Measurements from ENCODE around the gene CSTF3.
"Not testable (repeated sequence)": the region's sequence is repeated elsewhere in the genome, so short reads cannot be mapped to it uniquely, and the experiment has no call there.

Gene CSTF3

DNA sequence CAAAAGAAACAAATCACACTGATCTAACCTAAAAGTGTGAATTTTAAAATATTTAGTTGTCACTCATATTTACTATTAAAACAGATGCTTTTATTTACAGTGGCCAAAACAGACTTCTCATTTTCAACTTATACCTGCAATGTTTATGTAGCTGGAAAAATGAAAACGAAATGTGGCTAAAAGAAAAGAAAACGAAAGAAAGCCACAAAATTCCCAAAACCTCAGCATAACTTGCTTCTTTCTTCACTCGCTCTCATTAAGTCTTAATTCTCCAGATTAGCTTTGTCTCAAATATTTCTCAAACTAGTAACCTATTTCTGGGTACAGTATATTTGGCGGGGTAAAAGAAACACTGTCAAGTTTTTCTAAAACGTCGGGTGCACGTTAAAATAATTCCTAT lies 693 bp downstream of the CSTF3 start:
- Histone ChIP-seq H3K4me1 (ENCODE audit: control insufficient read depth in 5 of 5, insufficient read depth in 5 of 5, low read length in 5 of 5) (peaks cover 4 to 28% (median 22%) of the 10 kb centered on the region in 5 donors), H3K27me3 (ENCODE audit: control insufficient read depth in 5 of 5, insufficient read depth in 4 of 5, low read length in 5 of 5) (no peaks in the 10 kb centered on the region), H3K9me3 (ENCODE audit: control insufficient read depth in 5 of 5, low read length in 5 of 5) (no peaks in the 10 kb centered on the region), H3K27ac (ENCODE audit: low read depth, low read length) (peak overlapping the region; percentile 88), H3K9ac (ENCODE audit: low read length in 5 of 5) (peak overlapping the region; percentile 88 to 96 (median 94)), H3K36me3 (ENCODE audit: control insufficient read depth in 5 of 5, insufficient read depth in 5 of 5, low read length in 5 of 5) (no peaks in the 10 kb centered on the region), H3K4me3 (ENCODE audit: low read depth in 1 of 5, low read length in 5 of 5) (peak overlapping the region; percentile 93 to 99 (median 96))

DNA sequence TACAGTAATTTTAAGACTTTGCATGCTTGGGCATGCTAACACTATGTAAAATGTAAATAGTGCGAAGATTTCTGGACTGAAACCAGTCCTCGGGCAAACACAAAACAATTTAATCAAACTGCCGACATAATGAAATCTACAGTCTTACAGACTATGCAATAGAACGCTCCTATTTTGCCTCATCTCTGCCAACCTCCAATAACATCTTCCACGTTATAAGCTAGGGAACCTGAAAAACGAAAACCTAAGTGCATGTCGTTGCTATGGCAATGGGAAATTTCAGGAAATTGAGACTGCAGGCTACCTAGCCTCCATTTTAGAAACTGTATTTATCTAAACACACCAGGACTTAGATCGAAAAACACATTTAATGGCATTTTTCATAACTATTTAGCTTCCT lies 1.1 kb downstream of the CSTF3 start:
- Histone ChIP-seq H3K27ac (ENCODE audit: low read depth, low read length) (no peak overlapping the region), H3K4me1 (ENCODE audit: control insufficient read depth in 5 of 5, insufficient read depth in 5 of 5, low read length in 5 of 5) (peaks cover 4 to 28% (median 22%) of the 10 kb centered on the region in 5 donors), H3K9ac (ENCODE audit: low read length in 5 of 5) (peak overlapping the region in 4 of 5 donors; percentile 88 to 96 (median 93)), H3K4me3 (ENCODE audit: low read depth in 1 of 5, low read length in 5 of 5) (peak overlapping the region; percentile 93 to 99 (median 96)), H3K36me3 (ENCODE audit: control insufficient read depth in 5 of 5, insufficient read depth in 5 of 5, low read length in 5 of 5) (no peaks in the 10 kb centered on the region), H3K9me3 (ENCODE audit: control insufficient read depth in 5 of 5, low read length in 5 of 5) (no peaks in the 10 kb centered on the region), H3K27me3 (ENCODE audit: control insufficient read depth in 5 of 5, insufficient read depth in 4 of 5, low read length in 5 of 5) (no peaks in the 10 kb centered on the region)

DNA sequence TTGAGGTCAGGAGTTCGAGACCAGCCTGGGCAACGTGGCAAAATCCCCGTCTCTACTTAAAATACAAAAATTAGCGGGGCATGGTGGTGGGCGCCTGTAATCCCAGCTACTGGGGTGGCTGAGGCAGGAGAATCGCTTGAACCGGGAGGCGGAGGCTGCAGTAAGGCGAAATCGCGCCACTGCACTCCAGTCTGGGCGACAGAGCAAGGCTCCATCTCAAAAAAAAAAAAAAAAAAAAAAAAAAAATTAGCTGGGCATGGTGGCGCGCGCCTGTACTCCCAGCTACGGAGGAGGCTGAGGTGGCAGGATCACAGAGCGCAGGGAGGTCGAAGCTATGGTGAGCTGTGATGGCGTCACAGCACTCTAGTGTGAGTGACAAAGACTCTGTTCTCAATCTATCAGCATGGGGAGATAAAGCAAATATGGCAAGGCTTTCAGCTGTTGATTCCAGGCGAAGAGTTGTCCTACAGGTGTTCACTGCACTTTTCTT lies 1.9 kb downstream of the CSTF3 start:
- Histone ChIP-seq H3K4me3 (ENCODE audit: low read depth in 1 of 5, low read length in 5 of 5) (peak overlapping the region in 2 of 5 donors; percentile 96 to 99), H3K4me1 (ENCODE audit: control insufficient read depth in 5 of 5, insufficient read depth in 5 of 5, low read length in 5 of 5) (peaks cover 4 to 28% (median 22%) of the 10 kb centered on the region in 5 donors)
- not testable (repeated sequence) for H3K27ac ChIP-seq (ENCODE audit: low read depth, low read length); H3K9me3 ChIP-seq (ENCODE audit: control insufficient read depth in 5 of 5, low read length in 5 of 5); H3K9ac ChIP-seq (ENCODE audit: low read length in 5 of 5); H3K27me3 ChIP-seq (ENCODE audit: control insufficient read depth in 5 of 5, insufficient read depth in 4 of 5, low read length in 5 of 5); H3K36me3 ChIP-seq (ENCODE audit: control insufficient read depth in 5 of 5, insufficient read depth in 5 of 5, low read length in 5 of 5)

DNA sequence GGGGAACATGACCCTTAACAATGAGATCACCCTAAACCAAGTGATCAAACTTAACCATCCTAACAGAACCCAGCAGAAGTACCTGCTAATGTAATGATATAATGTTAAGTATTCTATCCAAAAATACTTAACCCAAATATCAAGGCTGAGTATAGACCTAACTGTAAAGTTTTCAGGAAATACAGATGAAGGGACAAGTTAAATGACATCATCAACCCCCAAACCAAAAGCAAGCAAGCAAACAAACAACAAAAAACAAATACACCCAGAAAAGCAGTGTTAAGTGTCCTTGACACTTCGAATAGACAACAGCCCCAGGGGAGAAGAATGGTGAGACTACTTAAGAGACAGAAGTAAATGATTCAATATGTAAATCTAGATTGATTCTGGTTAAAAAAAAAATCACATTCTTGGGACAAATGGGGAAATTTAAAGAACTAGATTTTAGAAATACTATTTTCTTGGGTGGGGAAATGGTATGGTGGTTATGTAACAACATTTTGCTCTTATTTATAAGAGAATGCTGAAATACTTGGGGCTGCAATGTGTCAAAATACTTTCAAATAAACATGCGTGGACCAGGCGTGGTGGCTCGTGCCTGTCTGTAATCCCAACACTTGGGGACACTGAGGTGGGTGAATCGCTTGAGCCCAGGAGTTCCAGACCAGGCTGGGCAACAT lies 2.5 kb downstream of the CSTF3 start:
- Histone ChIP-seq H3K9ac (ENCODE audit: low read length in 5 of 5) (no peak overlapping the region), H3K27me3 (ENCODE audit: control insufficient read depth in 5 of 5, insufficient read depth in 4 of 5, low read length in 5 of 5) (no peaks in the 10 kb centered on the region), H3K4me3 (ENCODE audit: low read depth in 1 of 5, low read length in 5 of 5) (no peak overlapping the region), H3K27ac (ENCODE audit: low read depth, low read length) (no peak overlapping the region), H3K36me3 (ENCODE audit: control insufficient read depth in 5 of 5, insufficient read depth in 5 of 5, low read length in 5 of 5) (no peaks in the 10 kb centered on the region), H3K9me3 (ENCODE audit: control insufficient read depth in 5 of 5, low read length in 5 of 5) (no peaks in the 10 kb centered on the region), H3K4me1 (ENCODE audit: control insufficient read depth in 5 of 5, insufficient read depth in 5 of 5, low read length in 5 of 5) (peaks cover 4 to 28% (median 22%) of the 10 kb centered on the region in 5 donors)

GRCh38 chr11:33157103-33158027 lies 3.9 kb downstream of the CSTF3 start:
- Histone ChIP-seq H3K4me1 (ENCODE audit: control insufficient read depth in 5 of 5, insufficient read depth in 5 of 5, low read length in 5 of 5) (peaks cover 4 to 28% (median 22%) of the 10 kb centered on the region in 5 donors), H3K27me3 (ENCODE audit: control insufficient read depth in 5 of 5, insufficient read depth in 4 of 5, low read length in 5 of 5) (no peaks in the 10 kb centered on the region), H3K9ac (ENCODE audit: low read length in 5 of 5) (no peak overlapping the region), H3K9me3 (ENCODE audit: control insufficient read depth in 5 of 5, low read length in 5 of 5) (no peaks in the 10 kb centered on the region), H3K36me3 (ENCODE audit: control insufficient read depth in 5 of 5, insufficient read depth in 5 of 5, low read length in 5 of 5) (no peaks in the 10 kb centered on the region), H3K4me3 (ENCODE audit: low read depth in 1 of 5, low read length in 5 of 5) (no peak overlapping the region), H3K27ac (ENCODE audit: low read depth, low read length) (no peak overlapping the region)

GRCh38 chr11:33151399-33151798 lies 9.9 kb downstream of the CSTF3 start:
- Histone ChIP-seq H3K4me3 (ENCODE audit: low read depth in 1 of 5, low read length in 5 of 5) (no peak overlapping the region), H3K9ac (ENCODE audit: low read length in 5 of 5) (no peak overlapping the region), H3K27ac (ENCODE audit: low read depth, low read length) (no peak overlapping the region), H3K4me1 (ENCODE audit: control insufficient read depth in 5 of 5, insufficient read depth in 5 of 5, low read length in 5 of 5) (no peaks in the 10 kb centered on the region), H3K9me3 (ENCODE audit: control insufficient read depth in 5 of 5, low read length in 5 of 5) (no peaks in the 10 kb centered on the region), H3K27me3 (ENCODE audit: control insufficient read depth in 5 of 5, insufficient read depth in 4 of 5, low read length in 5 of 5) (no peaks in the 10 kb centered on the region), H3K36me3 (ENCODE audit: control insufficient read depth in 5 of 5, insufficient read depth in 5 of 5, low read length in 5 of 5) (no peaks in the 10 kb centered on the region)

- Histone ChIP-seq H3K4me3 (ENCODE audit: low read depth in 1 of 5, low read length in 5 of 5) (no peak overlapping the region), H3K4me1 (ENCODE audit: control insufficient read depth in 5 of 5, insufficient read depth in 5 of 5, low read length in 5 of 5) (no peaks in the 10 kb centered on the region)
Observed at GRCh38 chr11:33147559-33147958, 13.7 kb downstream of the CSTF3 start.

DNA sequence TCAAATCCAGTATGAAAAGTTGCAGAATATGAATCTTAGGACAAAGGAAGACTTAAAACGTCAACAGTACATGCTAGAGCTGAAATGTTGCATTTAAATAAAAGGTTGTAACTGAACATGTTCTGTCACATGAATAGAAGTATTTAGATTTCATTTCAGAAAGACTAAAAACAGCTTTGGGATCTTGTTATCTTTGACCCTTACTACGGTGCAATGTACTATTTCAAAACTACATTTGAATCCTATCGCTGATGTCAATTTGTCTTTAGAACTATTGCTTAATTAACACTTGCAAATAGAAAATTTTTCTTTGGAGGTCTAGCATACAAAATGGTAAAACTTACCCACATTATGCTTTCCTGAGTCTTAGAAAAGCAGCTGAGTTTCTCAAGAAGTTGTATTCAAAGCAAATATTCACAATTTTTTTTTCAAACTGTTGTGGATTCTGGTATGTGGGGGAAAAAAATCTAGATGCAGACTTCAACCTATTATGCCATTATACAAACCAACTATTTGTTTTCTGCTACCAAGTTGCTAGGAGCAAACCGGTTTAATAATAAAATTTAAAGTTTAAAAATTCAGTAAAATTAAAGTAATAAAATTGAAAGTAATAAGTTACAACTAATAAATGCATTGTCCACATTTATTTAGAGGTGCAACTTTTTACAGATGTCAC lies 25.4 kb downstream of the CSTF3 start:
- peaks cover 0 to 15% (median 8%) of the 10 kb centered on the region in 5 donors for H3K4me1 ChIP-seq (ENCODE audit: control insufficient read depth in 5 of 5, insufficient read depth in 5 of 5, low read length in 5 of 5)
- H3K36me3 ChIP-seq (ENCODE audit: control insufficient read depth in 5 of 5, insufficient read depth in 5 of 5, low read length in 5 of 5), result peaks cover 8 to 13% (median 9%) of the 10 kb centered on the region in 5 donors
- no peaks in the 10 kb centered on the region for H3K27me3 ChIP-seq (ENCODE audit: control insufficient read depth in 5 of 5, insufficient read depth in 4 of 5, low read length in 5 of 5)
- H3K9me3 ChIP-seq (ENCODE audit: control insufficient read depth in 5 of 5, low read length in 5 of 5), result no peaks in the 10 kb centered on the region
- no peak overlapping the region for H3K27ac ChIP-seq (ENCODE audit: low read depth, low read length)
- no peak overlapping the region for H3K9ac ChIP-seq (ENCODE audit: low read length in 5 of 5)
- no peak overlapping the region for H3K4me3 ChIP-seq (ENCODE audit: low read depth in 1 of 5, low read length in 5 of 5)

More at GRCh38 chr11:33147559-33147958, 13.7 kb downstream of the CSTF3 start:
- H3K9me3 ChIP-seq (ENCODE audit: control insufficient read depth in 5 of 5, low read length in 5 of 5), result no peaks in the 10 kb centered on the region
- no peaks in the 10 kb centered on the region for H3K27me3 ChIP-seq (ENCODE audit: control insufficient read depth in 5 of 5, insufficient read depth in 4 of 5, low read length in 5 of 5)
- no peak overlapping the region for H3K27ac ChIP-seq (ENCODE audit: low read depth, low read length)
- H3K36me3 ChIP-seq (ENCODE audit: control insufficient read depth in 5 of 5, insufficient read depth in 5 of 5, low read length in 5 of 5), result no peaks in the 10 kb centered on the region
- no peak overlapping the region for H3K9ac ChIP-seq (ENCODE audit: low read length in 5 of 5)

- Histone ChIP-seq H3K27me3 (ENCODE audit: control insufficient read depth in 5 of 5, insufficient read depth in 4 of 5, low read length in 5 of 5) (no peaks in the 10 kb centered on the region), H3K27ac (ENCODE audit: low read depth, low read length) (no peak overlapping the region), H3K9me3 (ENCODE audit: control insufficient read depth in 5 of 5, low read length in 5 of 5) (no peaks in the 10 kb centered on the region), H3K9ac (ENCODE audit: low read length in 5 of 5) (peak overlapping the region in 1 of 5 donors; percentile 39), H3K4me3 (ENCODE audit: low read depth in 1 of 5, low read length in 5 of 5) (no peak overlapping the region), H3K36me3 (ENCODE audit: control insufficient read depth in 5 of 5, insufficient read depth in 5 of 5, low read length in 5 of 5) (peaks cover 4 to 10% (median 5%) of the 10 kb centered on the region in 5 donors), H3K4me1 (ENCODE audit: control insufficient read depth in 5 of 5, insufficient read depth in 5 of 5, low read length in 5 of 5) (peaks cover 0 to 15% (median 8%) of the 10 kb centered on the region in 5 donors)
Observed at GRCh38 chr11:33135216-33135615, 26.1 kb downstream of the CSTF3 start.

Data from subcutaneous abdominal adipose tissue (tissue), 5 donors.